Mononuclear cell (primary cell): ENCODE data around the gene PRKCQ. TPM values are rescaled to one million over a fixed set of nuclear protein-coding genes. Genes with fewer than 3 reads are reported as not detected.
A peak's percentile ranks its signal among the peaks of the same experiment; 100 is the strongest.

Experiments
- H3K27me3 ChIP-seq: 2 replicates; pipeline ENCODE4 v1.6.0; 2011; ENCODE audit warnings: low read length, control low read depth; ENCODE audit not compliant: insufficient read depth
- H3K4me1 ChIP-seq: 2 replicates; pipeline ENCODE4 v1.5.1; 2011; ENCODE audit warnings: mild to moderate bottlenecking, low read length, control low read depth; ENCODE audit not compliant: insufficient read depth
- H3K4me3 ChIP-seq: 2 replicates; pipeline ENCODE4 v1.5.1; 2011; ENCODE audit warnings: mild to moderate bottlenecking, low read length, moderate library complexity
- H3K9me3 ChIP-seq: 2 replicates; pipeline ENCODE4 v1.5.1; 2011; ENCODE audit warnings: low read depth, mild to moderate bottlenecking, control low read depth, low read length
- total RNA-seq: library from RNA; depleted of rRNA; stranded (reverse); fragments of >200 nt; gene quantifications from one replicate; pipeline ENCODE4 v1.2.3, GENCODE V29; 2012

Gene PRKCQ
- total RNA-seq, 1 donor: 43.2 TPM

DNA sequence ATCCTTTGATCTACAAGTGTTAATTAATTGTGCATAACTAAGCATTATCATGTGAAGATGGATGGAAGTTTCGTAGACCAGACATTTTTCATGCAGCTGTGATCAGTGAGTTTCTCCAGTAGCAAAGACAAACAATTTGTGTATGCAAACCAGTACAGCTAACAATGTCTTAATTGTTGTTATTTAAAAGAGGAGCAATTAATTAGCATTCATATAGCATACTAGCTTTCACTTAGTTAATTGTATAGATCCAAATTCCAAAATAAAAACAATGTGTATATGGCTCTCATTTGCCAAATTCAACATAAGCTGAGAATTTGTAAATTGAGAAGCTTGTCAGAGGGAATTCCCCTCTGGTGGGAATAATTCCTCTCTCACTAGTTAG is 22.6 kb upstream of the PRKCQ start:
- Histone ChIP-seq H3K9me3 (no peaks in the 10 kb centered on the region), H3K4me1 (peaks cover 22% of the 10 kb centered on the region), H3K4me3 (no peak overlapping the region), H3K27me3 (no peaks in the 10 kb centered on the region)

DNA sequence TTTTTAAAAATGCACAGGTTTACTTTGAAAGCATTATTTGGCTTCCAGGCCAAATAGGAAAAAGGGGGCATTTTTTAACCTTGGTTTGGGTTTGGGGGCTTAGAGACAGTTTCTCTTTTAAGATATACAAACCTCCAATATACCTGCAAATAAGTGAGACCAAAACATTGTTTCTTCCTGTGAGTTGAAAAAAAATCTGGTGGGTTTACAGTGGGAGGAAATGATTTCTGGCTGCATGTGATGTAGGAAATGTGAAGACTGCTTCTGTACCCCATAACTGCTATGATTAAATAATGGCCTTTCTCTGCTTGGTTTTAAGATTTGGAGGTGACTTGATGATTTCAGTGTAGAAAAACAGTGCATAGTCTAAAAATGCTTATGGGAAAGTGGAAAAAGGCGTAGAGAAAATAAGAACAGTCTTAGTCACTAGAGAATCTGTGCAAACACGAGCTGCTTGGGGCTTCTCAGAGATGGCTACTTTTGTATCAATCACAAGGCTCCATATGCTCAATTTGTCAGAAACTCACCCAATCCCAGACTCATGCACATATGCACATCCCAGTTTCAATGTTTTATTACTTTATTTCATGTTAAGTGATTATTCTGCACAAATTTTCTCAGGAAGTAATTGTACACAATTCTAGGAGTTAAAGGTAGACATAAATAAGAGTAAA is 22.1 kb upstream of the PRKCQ start:
- Histone ChIP-seq H3K4me1 (peaks cover 22% of the 10 kb centered on the region), H3K27me3 (no peaks in the 10 kb centered on the region), H3K9me3 (no peaks in the 10 kb centered on the region), H3K4me3 (no peak overlapping the region)

DNA sequence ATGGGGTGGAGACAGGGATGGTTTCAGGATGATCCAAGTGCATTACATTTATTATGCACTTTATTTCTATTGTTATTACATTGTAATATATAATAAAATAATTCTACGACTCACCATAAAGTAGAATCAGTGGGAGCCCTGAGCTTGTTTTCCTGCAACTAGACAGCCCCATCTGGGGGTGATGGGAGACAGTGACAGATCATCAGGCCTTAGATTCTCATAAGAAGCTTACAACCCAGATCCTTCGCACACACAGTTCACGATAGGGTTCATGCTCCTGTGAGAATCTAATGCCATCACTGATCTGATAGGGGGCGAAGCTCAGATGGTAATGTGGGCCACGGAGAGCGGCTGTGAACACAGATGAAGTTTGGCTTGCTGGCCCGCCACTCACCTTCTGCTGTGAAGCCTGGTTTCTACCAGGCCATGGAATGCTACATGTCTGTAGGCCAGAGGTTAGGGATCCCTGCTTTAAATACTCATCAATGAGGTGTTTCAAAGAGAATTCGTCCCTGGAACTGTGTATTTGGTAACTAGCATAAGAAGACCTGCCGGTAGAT is 21.2 kb upstream of the PRKCQ start:
- Histone ChIP-seq H3K27me3 (no peaks in the 10 kb centered on the region), H3K9me3 (no peaks in the 10 kb centered on the region), H3K4me3 (no peak overlapping the region), H3K4me1 (peaks cover 22% of the 10 kb centered on the region)

DNA sequence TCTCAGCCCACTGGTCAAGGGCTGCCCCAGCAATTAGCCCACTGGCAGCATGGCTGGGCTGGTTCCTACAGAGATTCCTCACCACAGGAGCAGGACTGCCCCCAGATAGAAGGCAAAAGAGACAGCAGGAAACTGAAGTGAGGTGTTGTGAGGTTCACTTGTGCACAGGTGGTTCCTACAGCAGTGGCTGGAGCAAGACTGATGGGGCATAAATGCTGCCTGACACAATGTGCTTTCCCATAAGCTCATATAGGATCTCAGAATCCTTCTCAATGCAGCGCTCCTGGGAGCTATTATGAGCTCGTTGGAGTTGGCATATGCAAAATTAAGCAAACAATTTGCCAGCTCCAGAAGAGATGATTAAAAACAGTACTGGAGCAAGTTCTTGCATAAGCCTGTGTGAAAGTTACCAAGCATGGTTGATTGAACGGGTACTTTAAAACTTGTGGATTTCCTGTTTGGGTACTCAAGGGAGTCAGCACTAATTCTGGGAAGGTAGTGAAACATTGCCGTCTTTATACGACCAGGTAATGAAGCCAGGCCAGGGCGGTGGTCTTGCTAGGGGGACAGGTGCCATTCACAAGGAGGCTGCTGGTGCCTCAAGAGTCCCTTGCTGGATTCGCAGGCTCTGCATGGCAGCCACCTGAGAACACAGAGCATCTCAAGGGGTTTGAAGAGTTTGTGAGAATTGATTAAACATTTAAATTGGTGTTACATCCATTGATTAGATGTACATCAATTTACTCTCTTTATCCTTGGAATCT is 20.3 kb upstream of the PRKCQ start:
- no peaks in the 10 kb centered on the region for H3K27me3 ChIP-seq
- H3K4me1 ChIP-seq: peaks cover 22% of the 10 kb centered on the region
- H3K4me3 ChIP-seq: no peak overlapping the region
- H3K9me3 ChIP-seq: no peaks in the 10 kb centered on the region

DNA sequence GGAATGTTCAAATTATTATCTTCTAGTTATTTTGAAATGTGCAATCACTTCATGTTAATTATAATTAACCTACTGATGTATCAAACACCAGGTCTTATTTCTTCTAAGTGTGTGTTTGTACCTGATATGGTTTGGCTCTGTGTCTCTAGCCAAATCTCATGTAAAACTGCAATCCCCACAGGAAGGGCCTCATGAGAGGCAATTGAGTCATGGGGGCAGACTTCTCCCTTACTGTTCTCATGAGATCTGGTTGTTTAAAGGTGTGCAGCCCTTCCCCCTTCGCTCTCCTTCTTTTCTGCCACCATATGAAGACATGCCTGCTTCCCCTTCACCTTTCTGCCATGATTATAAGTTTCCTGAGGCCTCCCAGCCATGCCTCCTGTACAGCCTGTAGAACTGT is 18.6 kb upstream of the PRKCQ start:
- no peaks in the 10 kb centered on the region for H3K9me3 ChIP-seq
- H3K4me3 ChIP-seq: no peak overlapping the region
- H3K4me1 ChIP-seq: peaks cover 23% of the 10 kb centered on the region
- no peaks in the 10 kb centered on the region for H3K27me3 ChIP-seq

DNA sequence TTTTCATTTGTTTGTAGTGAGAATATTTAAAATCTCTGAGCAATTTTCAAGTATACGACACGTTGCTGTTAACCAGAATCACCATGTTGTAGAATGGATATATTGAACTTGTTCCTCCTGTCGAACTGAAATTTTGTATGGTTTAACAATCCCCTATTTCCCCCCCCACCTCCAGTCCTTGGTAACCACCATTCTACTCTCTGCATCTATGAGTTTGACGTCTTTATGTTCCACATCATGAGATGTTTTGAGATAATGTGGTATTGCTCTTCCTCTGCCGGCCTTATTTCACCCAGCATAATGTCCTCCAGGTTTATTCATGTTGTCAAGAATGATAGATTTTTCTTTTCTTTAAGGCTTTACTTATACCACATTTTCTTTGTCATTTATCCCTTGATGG is 17.4 kb upstream of the PRKCQ start:
- peaks cover 28% of the 10 kb centered on the region for H3K4me1 ChIP-seq
- no peaks in the 10 kb centered on the region for H3K9me3 ChIP-seq
- no peak overlapping the region for H3K4me3 ChIP-seq
- H3K27me3 ChIP-seq: no peaks in the 10 kb centered on the region

DNA sequence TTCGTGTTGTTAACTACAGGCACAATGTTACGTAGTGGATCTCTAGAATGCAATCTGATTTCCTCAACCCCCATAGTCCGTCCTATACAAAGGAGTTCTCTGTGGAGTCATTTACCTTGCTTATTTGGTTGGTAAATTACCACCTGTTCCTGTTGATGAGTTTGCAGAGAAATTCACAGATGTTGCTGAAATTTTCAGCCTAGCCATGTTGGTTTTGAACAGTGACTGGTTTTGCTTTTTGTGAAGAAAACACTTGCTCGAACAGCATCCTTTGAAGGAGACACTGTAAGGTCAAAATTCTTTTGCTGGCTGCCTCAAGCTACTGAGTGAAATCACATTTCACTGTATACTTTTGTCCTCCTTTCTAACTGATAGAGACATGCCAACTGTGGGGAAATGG is 15.4 kb upstream of the PRKCQ start:
- Histone ChIP-seq H3K4me1 (peaks cover 30% of the 10 kb centered on the region), H3K4me3 (no peak overlapping the region), H3K9me3 (no peaks in the 10 kb centered on the region)

DNA sequence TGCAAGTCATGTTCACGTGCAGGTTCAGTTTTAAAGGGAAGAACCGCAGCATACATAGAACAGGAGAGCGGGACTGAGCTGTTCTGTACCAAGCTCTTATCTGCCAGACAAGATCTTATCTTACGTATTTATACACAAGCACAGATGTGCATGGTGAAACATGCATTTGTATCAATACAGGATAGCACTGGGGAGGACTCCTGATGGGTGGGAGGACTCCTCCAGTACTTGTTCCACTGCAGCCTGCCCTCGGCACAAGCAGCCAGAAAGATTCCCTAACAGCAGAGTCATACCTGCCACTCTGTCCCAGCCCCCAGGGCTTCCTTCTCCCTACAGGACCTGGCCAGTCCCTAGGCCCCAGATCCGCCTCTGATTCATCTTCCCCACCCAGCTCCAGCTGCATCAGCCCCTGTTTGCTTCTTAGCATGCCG is 13.2 kb upstream of the PRKCQ start:
- no peak overlapping the region for H3K4me3 ChIP-seq
- H3K4me1 ChIP-seq: peaks cover 30% of the 10 kb centered on the region
- no peaks in the 10 kb centered on the region for H3K9me3 ChIP-seq
- H3K27me3 ChIP-seq: no peaks in the 10 kb centered on the region

More for the DNA sequence above, 15.4 kb upstream of the PRKCQ start:
- H3K27me3 ChIP-seq: no peaks in the 10 kb centered on the region

DNA sequence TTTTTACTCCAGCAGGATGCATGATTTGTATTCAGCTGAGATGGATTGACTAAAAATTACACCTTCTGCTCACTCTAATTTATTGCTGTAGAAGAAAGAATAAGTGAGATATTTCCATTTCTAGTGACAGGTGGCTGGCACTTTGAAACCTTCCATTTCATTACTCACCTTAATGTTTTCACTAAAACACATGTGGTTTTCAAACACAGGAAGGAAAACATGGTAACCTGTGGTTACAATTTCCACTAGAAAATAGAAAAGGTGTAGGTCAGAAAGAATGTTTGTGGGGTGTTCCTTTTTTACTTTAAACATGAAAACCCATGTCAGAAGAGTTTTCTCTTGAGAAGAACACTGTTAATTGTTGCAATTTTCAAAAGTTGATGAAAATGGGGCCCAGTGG is 12.0 kb upstream of the PRKCQ start:
- no peak overlapping the region for H3K4me3 ChIP-seq

DNA sequence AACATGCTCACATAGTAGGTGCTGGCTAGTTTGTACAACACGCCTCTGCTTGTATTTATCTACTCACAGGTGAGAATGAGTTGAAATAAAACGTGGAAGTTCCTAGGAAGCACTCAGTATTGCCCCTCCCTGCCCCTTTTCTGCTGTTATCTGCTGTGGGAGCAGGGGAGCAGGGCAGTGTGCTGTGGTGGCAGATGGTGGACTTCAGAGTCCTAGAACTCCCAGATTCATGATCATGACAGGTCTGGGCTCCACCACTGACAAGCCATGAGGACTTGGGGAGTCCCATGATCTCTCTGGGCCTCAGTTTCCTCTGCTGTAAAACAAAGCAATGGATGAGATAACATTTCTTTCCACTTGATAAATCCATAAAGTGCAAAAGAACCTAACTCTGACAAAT is 11.6 kb upstream of the PRKCQ start:
- Histone ChIP-seq H3K4me1 (peaks cover 30% of the 10 kb centered on the region), H3K9me3 (no peaks in the 10 kb centered on the region), H3K27me3 (no peaks in the 10 kb centered on the region), H3K4me3 (no peak overlapping the region)

More for the DNA sequence above, 12.0 kb upstream of the PRKCQ start:
- Histone ChIP-seq H3K9me3 (no peaks in the 10 kb centered on the region), H3K4me1 (peaks cover 30% of the 10 kb centered on the region), H3K27me3 (no peaks in the 10 kb centered on the region)

DNA sequence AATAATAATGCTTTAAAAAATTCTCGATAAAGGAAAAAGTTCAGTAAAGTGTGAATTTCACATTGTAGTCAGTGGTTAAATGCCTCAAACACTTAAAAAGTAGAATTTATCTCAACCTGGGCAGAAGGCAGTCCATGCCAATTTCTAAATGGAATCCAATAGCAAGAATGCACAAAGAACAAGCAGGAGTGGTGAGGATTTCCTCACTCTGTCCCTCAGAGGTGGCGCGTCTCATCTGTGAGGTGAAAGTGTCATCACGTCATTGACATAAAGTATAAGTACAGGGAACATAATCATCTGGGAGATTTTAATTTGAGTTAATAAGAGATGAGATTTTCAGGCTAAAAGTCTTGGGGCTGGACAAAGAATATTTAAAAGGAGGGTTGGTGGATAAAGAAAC is 10.0 kb upstream of the PRKCQ start:
- no peaks in the 10 kb centered on the region for H3K9me3 ChIP-seq
- H3K27me3 ChIP-seq: no peaks in the 10 kb centered on the region
- no peak overlapping the region for H3K4me3 ChIP-seq
- peaks cover 33% of the 10 kb centered on the region for H3K4me1 ChIP-seq

DNA sequence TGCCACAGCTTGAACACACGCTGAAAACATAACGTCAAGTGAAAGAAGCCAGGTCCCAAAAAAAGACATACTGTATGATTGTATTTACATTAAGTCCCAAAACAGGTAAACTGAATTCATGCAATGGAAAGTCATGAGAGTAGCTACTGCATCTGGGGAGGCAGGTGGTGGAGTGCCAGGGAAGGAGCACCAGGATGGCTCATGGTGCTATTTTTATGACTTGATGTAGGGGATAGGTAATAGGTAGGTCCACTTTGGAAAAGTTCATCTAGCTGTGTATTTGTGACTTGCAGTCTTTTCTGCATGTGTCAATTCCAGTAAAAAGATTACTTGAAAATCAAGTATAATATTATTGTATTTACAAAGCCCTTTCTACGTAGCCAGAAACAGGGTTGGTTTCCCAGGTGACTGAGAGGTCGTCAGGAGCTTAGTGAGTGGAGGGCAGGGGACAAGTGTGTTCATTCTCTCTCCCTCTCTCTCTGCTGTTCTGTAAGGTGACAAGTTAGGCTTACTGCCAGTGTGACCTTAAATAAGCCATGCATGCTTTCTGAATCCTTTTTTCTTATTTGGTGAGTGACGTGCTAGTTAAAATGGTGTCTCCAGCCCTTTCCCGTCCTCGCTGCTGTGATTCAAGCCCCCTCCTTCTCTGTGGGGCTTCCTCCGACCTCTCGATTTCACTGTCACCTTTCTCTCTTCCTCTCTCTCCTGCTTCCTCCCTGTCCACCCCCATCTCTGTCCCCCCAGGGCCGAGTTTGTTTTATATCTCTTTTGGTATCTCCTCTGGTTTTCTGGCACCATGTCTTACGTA is 9.4 kb upstream of the PRKCQ start:
- Histone ChIP-seq H3K9me3 (no peaks in the 10 kb centered on the region), H3K4me3 (no peak overlapping the region), H3K4me1 (peaks cover 33% of the 10 kb centered on the region), H3K27me3 (no peaks in the 10 kb centered on the region)

DNA sequence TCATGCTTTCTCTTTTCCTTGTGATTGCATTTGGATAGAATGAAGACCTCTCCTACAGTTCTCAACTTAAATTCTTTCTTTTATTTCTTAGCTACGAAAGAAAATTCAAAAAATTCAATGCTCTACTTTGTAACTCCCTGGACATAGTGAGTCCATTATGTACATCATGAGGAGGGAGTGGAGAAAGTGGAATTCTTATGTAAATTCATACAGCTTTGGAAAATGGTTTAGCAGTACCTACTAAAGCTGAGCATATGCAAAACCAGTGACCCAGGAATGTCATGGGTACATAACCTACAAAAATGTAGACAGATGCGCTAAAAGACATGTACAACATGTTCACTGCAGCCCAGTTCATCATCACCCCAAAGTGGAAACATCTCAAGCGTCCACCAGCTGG is 8.8 kb upstream of the PRKCQ start:
- Histone ChIP-seq H3K27me3 (no peaks in the 10 kb centered on the region), H3K4me1 (peaks cover 33% of the 10 kb centered on the region), H3K4me3 (no peak overlapping the region), H3K9me3 (no peaks in the 10 kb centered on the region)

DNA sequence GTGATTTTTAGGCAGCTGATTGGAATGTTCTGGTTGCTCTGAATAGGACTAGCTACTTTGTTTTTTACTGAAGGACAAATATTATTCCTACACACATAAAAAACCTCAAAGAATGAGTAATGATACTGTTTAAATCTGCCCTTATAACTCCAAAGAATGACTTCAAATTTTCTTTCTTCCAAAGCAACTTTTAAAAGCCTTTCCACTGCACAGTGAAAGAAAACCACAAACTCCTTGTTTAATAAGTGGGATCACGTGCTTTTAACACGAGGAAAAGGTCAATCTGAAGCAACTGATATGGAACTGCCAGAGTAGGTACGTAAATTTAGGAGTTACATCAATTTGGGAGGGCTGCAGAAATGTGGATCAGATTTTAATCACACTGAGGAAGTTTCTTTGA is 8.0 kb upstream of the PRKCQ start:
- Histone ChIP-seq H3K27me3 (no peaks in the 10 kb centered on the region), H3K4me3 (no peak overlapping the region), H3K4me1 (peaks cover 32% of the 10 kb centered on the region), H3K9me3 (no peaks in the 10 kb centered on the region)

DNA sequence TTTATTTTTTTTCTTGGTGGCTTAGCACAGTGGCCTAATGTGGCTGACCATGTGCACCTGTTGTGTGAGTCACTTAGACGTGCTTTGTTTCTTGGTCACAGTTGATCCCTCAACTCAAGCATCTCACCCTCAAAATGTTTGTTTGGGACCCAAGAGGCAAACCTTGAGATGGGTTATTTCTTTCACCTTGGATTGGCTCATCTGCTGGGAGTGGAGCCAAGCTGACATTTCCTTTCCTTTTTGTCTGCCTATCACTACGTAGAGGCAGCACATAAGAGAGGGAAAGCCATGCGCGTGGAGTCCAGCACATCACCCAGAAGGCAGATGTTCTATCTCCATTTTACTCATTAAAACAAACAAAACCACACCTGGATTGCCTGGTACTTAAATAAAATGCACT is 6.4 kb upstream of the PRKCQ start:
- H3K27me3 ChIP-seq: no peaks in the 10 kb centered on the region
- H3K9me3 ChIP-seq: no peaks in the 10 kb centered on the region
- H3K4me3 ChIP-seq: peak overlapping the region; percentile 6
- H3K4me1 ChIP-seq: peaks cover 43% of the 10 kb centered on the region
